ENCODE results near the gene LRRC31.

Gene LRRC31

GRCh38 chr3:169822983-169823382, 46.8 kb downstream of the LRRC31 start:
- no peak for TF ChIP-seq MAX (IDR thresholded peaks at IDR 0.05)
- TF ChIP-seq USF1 (IDR thresholded peaks at IDR 0.05), result no peak
- TF ChIP-seq NFIC (IDR thresholded peaks at IDR 0.05), result no peak
- no peak for TF ChIP-seq REST (IDR thresholded peaks at IDR 0.05; ENCODE audit: low read depth)
- no peak for TF ChIP-seq TCF12 (IDR thresholded peaks at IDR 0.05; ENCODE audit: low read depth)
- TF ChIP-seq FOXM1 (IDR thresholded peaks at IDR 0.05; ENCODE audit: borderline replicate concordance, low read depth), result no peak

GRCh38 chr3:169822540-169822939, 47.2 kb downstream of the LRRC31 start:
- no peak for TF ChIP-seq CEBPB (IDR thresholded peaks at IDR 0.05)
- TF ChIP-seq CREB1 (IDR thresholded peaks at IDR 0.05; ENCODE audit: low read depth), result no peak
- TF ChIP-seq TAF1 (IDR thresholded peaks at IDR 0.05; ENCODE audit: low read depth), result no peak
- TF ChIP-seq RAD21 (IDR thresholded peaks at IDR 0.05; ENCODE audit: low read depth), result no peak
- TF ChIP-seq NFIC (IDR thresholded peaks at IDR 0.05), result peak; percentile 41; the same call in 1 of the 2 replicates
- no peak; the same call in 1 of the 2 replicates for TF ChIP-seq TCF12 (IDR thresholded peaks at IDR 0.05; ENCODE audit: low read depth)
- TF ChIP-seq ZBTB7A (IDR thresholded peaks at IDR 0.05; ENCODE audit: low read depth), result no peak
- peak; percentile 97 for TF ChIP-seq MAX (IDR thresholded peaks at IDR 0.05)
- TF ChIP-seq YY1 (IDR thresholded peaks at IDR 0.05; ENCODE audit: low read depth), result peak; percentile 11; the same call in 1 of the 2 replicates

- TF ChIP-seq TAF1 (IDR thresholded peaks at IDR 0.05; ENCODE audit: low read depth) (no peak), TCF12 (IDR thresholded peaks at IDR 0.05; ENCODE audit: low read depth) (no peak; the same call in none of the 2 replicates), CEBPB (IDR thresholded peaks at IDR 0.05) (no peak), TEAD4 (IDR thresholded peaks at IDR 0.05) (peak; percentile 39), FOXM1 (IDR thresholded peaks at IDR 0.05; ENCODE audit: borderline replicate concordance, low read depth) (no peak), USF1 (IDR thresholded peaks at IDR 0.05) (no peak), YY1 (IDR thresholded peaks at IDR 0.05; ENCODE audit: low read depth) (peak; percentile 88), RAD21 (IDR thresholded peaks at IDR 0.05; ENCODE audit: low read depth) (no peak)
These were observed 47.6 kb downstream of the LRRC31 start for GRCh38 chr3:169822091-169822490.

- TF ChIP-seq CEBPB (IDR thresholded peaks at IDR 0.05), result no peak
- TF ChIP-seq FOXM1 (IDR thresholded peaks at IDR 0.05; ENCODE audit: borderline replicate concordance, low read depth), result no peak
- TF ChIP-seq NFIC (IDR thresholded peaks at IDR 0.05), result no peak
- no peak for TF ChIP-seq EP300 (IDR thresholded peaks at IDR 0.05; ENCODE audit: borderline replicate concordance)
- TF ChIP-seq USF1 (IDR thresholded peaks at IDR 0.05), result no peak
- no peak for TF ChIP-seq YY1 (IDR thresholded peaks at IDR 0.05; ENCODE audit: low read depth)
- no peak for TF ChIP-seq ZBTB7A (IDR thresholded peaks at IDR 0.05; ENCODE audit: low read depth)
- TF ChIP-seq MAX (IDR thresholded peaks at IDR 0.05), result no peak
- TF ChIP-seq TAF1 (IDR thresholded peaks at IDR 0.05; ENCODE audit: low read depth), result no peak
- TF ChIP-seq CREB1 (IDR thresholded peaks at IDR 0.05; ENCODE audit: low read depth), result no peak
- TF ChIP-seq EGR1 (IDR thresholded peaks at IDR 0.05), result no peak
- no peak for TF ChIP-seq REST (IDR thresholded peaks at IDR 0.05; ENCODE audit: low read depth)
- TF ChIP-seq TEAD4 (IDR thresholded peaks at IDR 0.05), result no peak
- no peak for TF ChIP-seq RAD21 (IDR thresholded peaks at IDR 0.05; ENCODE audit: low read depth)
- no peak for TF ChIP-seq TCF12 (IDR thresholded peaks at IDR 0.05; ENCODE audit: low read depth)
These were observed 51.4 kb downstream of the LRRC31 start for GRCh38 chr3:169818316-169818715.

GRCh38 chr3:169815590-169816150, 54.1 kb downstream of the LRRC31 start:
- no peak for TF ChIP-seq FOXM1 (IDR thresholded peaks at IDR 0.05; ENCODE audit: borderline replicate concordance, low read depth)
- no peak for TF ChIP-seq MAX (IDR thresholded peaks at IDR 0.05)
- TF ChIP-seq TCF12 (IDR thresholded peaks at IDR 0.05; ENCODE audit: low read depth), result no peak
- no peak for TF ChIP-seq EP300 (IDR thresholded peaks at IDR 0.05; ENCODE audit: borderline replicate concordance)
- TF ChIP-seq CREB1 (IDR thresholded peaks at IDR 0.05; ENCODE audit: low read depth), result no peak
- no peak for TF ChIP-seq CEBPB (IDR thresholded peaks at IDR 0.05)
- TF ChIP-seq USF1 (IDR thresholded peaks at IDR 0.05), result no peak
- no peak for TF ChIP-seq TEAD4 (IDR thresholded peaks at IDR 0.05)
- TF ChIP-seq RAD21 (IDR thresholded peaks at IDR 0.05; ENCODE audit: low read depth), result no peak
- no peak for TF ChIP-seq EGR1 (IDR thresholded peaks at IDR 0.05)

All from Ishikawa (cell line).